Progenitor cell of endocrine pancreas (in vitro differentiated cells): ENCODE data around the gene LPAR1. TPM values are rescaled to one million over a fixed set of nuclear protein-coding genes. Genes with fewer than 3 reads are reported as not detected.

Source experiments
- DNase-seq: peaks from one replicate; pipeline ENCODE4 v3.0.0; 2021; ENCODE audit warnings: low spot score; ENCODE audit not compliant: unreplicated experiment
- H3K27ac Mint-ChIP-seq: 2 replicates; pipeline ENCODE4 v1.8.0; 2021; ENCODE audit warnings: mild to moderate bottlenecking, moderate library complexity, mixed read lengths
- H3K27me3 Mint-ChIP-seq: 2 replicates; pipeline ENCODE4 v1.8.0; 2021; ENCODE audit warnings: mixed read lengths
- H3K36me3 Mint-ChIP-seq: 2 replicates; pipeline ENCODE4 v1.8.0; 2022; ENCODE audit warnings: mixed read lengths; ENCODE audit not compliant: insufficient read depth
- H3K4me1 Mint-ChIP-seq: 2 replicates; pipeline ENCODE4 v1.8.0; 2021; ENCODE audit warnings: low read depth, mixed read lengths
- H3K4me3 Mint-ChIP-seq: 2 replicates; pipeline ENCODE4 v1.8.0; 2021; ENCODE audit warnings: low read depth, mild to moderate bottlenecking, moderate library complexity, mixed read lengths
- H3K9me3 Mint-ChIP-seq: 2 replicates; pipeline ENCODE4 v1.8.0; 2021; ENCODE audit warnings: low read depth, mixed read lengths
- total RNA-seq: library from RNA; stranded (reverse); gene quantifications from 2 replicates; pipeline ENCODE4 v1.2.1, GENCODE V29; 2021
- TF ChIP-seq, protein P1 (sequence below): fragments of 200-600 bp; sonication (generic); IDR thresholded peaks from one replicate; pipeline ENCODE4 v1.5.0; 2021; ENCODE audit warnings: antibody characterized with exemption, mild to moderate bottlenecking; ENCODE audit not compliant: unreplicated experiment

Gene LPAR1
- total RNA-seq, 1 donor from 2014 or later = 17.4 TPM

DNA sequence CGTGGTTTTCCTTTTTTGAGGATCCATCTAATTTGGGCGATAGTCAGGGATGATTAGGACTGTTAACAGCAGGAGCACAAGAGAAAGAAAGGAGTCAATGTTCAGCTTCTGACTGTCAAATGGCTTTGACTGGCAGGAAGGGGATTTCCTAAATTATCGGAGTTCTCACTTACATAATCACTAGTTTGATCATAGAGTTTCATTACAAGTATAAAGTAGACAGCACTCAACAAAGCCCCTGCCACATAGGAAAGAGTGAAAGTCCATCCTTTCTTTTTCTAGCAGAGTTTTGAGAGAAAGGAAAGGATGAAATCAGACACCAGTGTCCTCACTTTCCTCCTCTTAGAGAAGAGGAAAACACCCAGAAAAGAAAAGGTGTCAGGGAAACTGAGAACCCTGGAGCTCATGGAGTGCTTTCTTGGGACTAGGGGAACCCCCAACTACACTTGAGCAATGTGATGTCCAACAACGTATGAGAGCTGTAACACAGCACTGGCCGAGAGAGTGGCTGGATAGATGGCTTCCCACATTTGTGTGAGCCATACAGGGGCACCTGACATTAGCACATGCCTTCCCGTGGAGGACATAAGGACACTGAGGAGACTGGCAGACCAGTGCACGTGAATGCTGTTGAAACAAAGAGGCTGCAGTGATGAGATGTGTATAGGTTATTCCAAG, 26.0 kb upstream of the LPAR1 start:
- H3K27ac Mint-ChIP-seq = no peak overlapping the region
- no peak overlapping the region for H3K4me3 Mint-ChIP-seq
- TF ChIP-seq, protein P1, sequence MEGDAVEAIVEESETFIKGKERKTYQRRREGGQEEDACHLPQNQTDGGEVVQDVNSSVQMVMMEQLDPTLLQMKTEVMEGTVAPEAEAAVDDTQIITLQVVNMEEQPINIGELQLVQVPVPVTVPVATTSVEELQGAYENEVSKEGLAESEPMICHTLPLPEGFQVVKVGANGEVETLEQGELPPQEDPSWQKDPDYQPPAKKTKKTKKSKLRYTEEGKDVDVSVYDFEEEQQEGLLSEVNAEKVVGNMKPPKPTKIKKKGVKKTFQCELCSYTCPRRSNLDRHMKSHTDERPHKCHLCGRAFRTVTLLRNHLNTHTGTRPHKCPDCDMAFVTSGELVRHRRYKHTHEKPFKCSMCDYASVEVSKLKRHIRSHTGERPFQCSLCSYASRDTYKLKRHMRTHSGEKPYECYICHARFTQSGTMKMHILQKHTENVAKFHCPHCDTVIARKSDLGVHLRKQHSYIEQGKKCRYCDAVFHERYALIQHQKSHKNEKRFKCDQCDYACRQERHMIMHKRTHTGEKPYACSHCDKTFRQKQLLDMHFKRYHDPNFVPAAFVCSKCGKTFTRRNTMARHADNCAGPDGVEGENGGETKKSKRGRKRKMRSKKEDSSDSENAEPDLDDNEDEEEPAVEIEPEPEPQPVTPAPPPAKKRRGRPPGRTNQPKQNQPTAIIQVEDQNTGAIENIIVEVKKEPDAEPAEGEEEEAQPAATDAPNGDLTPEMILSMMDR = no peak

DNA sequence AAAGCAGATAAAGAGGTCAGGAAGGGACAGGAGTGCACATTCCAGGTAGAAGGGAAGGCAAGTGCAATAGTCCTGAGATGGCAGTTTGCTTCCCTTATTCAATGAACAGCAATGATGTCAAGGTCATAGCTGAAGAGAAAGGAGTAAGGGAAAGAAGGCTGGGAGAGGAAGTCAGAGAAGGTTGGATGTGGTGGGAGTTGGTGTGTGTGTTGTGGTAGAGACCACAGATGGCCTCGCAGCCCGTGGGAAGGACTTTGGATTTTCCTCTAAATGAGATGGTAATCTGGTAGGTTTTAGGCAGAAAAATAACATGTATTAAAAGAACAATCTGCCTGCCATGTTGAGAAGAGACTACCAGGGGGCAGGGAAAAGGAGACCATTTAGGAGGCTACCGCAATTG, 25.1 kb upstream of the LPAR1 start:
- Mint-ChIP-seq H3K4me1 (no peaks in the 10 kb centered on the region), H3K36me3 (no peaks in the 10 kb centered on the region), H3K4me3 (no peak overlapping the region), H3K27me3 (peaks cover 9% of the 10 kb centered on the region), H3K27ac (no peak overlapping the region), H3K9me3 (peaks cover 3% of the 10 kb centered on the region)
- no peak for DNase-seq
- TF ChIP-seq, protein P1 = no peak

More for the DNA sequence above, 26.0 kb upstream of the LPAR1 start:
- Mint-ChIP-seq H3K27me3 (peaks cover 9% of the 10 kb centered on the region), H3K36me3 (no peaks in the 10 kb centered on the region), H3K4me1 (no peaks in the 10 kb centered on the region), H3K9me3 (peaks cover 3% of the 10 kb centered on the region)
- no peak for DNase-seq

DNA sequence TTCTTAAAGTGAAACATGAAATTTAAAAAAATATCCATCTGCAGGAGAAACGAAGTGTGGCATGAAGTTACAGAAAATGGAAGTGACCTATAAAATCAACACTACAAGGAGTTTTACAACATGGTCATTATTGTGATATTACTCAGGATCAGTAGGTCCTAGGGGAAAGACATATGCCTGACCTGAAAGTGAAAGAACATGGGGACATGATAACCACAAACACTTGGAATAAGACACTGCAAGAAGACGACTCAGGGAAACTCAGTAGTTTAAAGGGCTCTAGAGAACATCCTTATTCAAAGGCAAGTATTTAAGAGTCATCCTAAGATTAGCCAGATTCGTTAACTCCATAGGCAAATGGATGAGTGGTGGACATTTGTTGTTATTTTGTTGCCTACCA, 19.9 kb upstream of the LPAR1 start:
- no peak overlapping the region for H3K27ac Mint-ChIP-seq
- H3K27me3 Mint-ChIP-seq = peaks cover under 1% of the 10 kb centered on the region
- TF ChIP-seq, protein P1 = no peak
- H3K4me1 Mint-ChIP-seq = no peaks in the 10 kb centered on the region
- no peak overlapping the region for H3K4me3 Mint-ChIP-seq
- DNase-seq = no peak
- peaks cover 3% of the 10 kb centered on the region for H3K9me3 Mint-ChIP-seq
- no peaks in the 10 kb centered on the region for H3K36me3 Mint-ChIP-seq

DNA sequence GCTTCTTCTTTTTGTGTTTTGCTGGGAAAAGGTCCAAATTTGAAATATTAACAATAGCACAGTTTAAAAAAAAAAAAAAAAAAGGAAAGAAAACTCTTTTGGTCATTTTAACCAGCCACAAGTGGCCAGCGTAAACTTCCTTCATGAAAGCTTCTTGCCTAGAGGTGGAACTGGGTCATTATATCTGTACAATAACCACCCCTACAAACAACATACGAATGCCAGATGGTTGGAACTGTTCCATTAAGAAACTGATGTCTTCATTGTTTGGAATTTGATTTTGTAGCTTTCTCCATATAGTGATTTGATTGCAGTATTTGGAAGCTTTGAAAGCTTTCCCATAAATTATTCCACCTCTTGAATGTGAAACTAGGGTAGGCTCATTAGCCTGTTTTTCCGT, 18.3 kb upstream of the LPAR1 start:
- Mint-ChIP-seq H3K9me3 (peaks cover 3% of the 10 kb centered on the region), H3K4me3 (no peak overlapping the region), H3K27me3 (no peaks in the 10 kb centered on the region), H3K36me3 (no peaks in the 10 kb centered on the region), H3K27ac (no peak overlapping the region), H3K4me1 (no peaks in the 10 kb centered on the region)
- TF ChIP-seq, protein P1 = no peak
- DNase-seq = no peak

DNA sequence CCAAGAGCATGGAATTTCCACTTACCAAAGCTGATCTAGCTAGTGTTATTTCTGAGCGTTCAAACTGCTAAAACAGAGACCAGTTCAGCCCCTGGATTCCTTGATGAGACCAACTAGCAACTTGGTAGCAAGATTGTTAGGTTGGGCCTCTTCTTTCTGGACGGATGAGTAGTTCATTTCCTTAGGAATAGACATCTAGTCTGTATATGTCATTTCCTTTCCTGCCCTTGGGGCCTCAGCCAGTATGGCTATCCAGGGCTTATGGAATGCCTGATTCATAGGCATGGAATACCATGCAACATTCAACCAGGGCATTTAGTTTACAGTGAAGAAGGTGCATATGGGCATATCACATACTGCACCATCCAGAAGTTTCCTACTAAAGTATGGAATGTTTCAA, 14.5 kb upstream of the LPAR1 start:
- TF ChIP-seq, protein P1 = no peak
- Mint-ChIP-seq H3K4me3 (no peak overlapping the region), H3K27me3 (no peaks in the 10 kb centered on the region), H3K27ac (no peak overlapping the region), H3K9me3 (no peaks in the 10 kb centered on the region), H3K4me1 (no peaks in the 10 kb centered on the region), H3K36me3 (no peaks in the 10 kb centered on the region)
- DNase-seq = no peak
